ENCODE measurements around the gene IMPDH1.

DNA sequence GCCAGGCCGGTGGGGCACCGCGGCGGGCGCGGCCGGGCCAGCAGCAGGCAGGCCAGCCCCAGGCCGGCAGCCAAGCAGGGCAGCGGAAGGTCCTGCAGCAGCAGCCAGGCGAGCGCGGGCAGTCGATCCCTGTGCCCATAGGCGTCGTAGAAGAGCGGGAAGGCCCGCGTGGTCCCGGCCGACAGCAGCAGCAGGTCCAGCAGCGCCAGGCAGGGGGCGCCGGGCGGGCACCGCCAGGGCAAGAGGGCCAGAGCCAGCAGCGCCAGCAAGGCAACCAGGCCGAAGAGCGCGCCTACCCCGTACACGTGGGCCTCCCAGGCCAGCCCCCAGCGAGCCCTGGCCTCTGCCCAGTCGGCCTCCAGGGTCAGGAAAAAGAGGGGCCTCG, 57.6 kb downstream of the IMPDH1 start:
- TF ChIP-seq, protein P1, sequence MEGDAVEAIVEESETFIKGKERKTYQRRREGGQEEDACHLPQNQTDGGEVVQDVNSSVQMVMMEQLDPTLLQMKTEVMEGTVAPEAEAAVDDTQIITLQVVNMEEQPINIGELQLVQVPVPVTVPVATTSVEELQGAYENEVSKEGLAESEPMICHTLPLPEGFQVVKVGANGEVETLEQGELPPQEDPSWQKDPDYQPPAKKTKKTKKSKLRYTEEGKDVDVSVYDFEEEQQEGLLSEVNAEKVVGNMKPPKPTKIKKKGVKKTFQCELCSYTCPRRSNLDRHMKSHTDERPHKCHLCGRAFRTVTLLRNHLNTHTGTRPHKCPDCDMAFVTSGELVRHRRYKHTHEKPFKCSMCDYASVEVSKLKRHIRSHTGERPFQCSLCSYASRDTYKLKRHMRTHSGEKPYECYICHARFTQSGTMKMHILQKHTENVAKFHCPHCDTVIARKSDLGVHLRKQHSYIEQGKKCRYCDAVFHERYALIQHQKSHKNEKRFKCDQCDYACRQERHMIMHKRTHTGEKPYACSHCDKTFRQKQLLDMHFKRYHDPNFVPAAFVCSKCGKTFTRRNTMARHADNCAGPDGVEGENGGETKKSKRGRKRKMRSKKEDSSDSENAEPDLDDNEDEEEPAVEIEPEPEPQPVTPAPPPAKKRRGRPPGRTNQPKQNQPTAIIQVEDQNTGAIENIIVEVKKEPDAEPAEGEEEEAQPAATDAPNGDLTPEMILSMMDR (IDR thresholded peaks at IDR 0.05; ENCODE audit: low read length), result no peak; the same call in 1 of the 2 replicates
- TF ChIP-seq EZH2 (IDR thresholded peaks at IDR 0.05; ENCODE audit: borderline replicate concordance, low read length), result no peak

All from OCI-LY1 (cell line).